ENCODE measurements around the gene SLC44A2. TPM values are rescaled to one million over a fixed set of nuclear protein-coding genes. Genes with fewer than 3 reads are reported as not detected.
A peak's percentile ranks its signal among the peaks of the same experiment; 100 is the strongest.

The SLC44A2 gene
- total and polyA plus RNA-seq, 2 of the 13 experiments (the other 11 are each of a cell fraction or from before 2014, with no cell fraction given), result 2.4 to 5.6 TPM

- BruUV-seq (replicated peaks), result no TSS peak
- Histone ChIP-seq H3K27me3 (ENCODE audit: control insufficient read depth in 1 of 2, insufficient read depth in 2 of 2, low read length in 2 of 2) (no peaks in the 10 kb centered on the region), H3K36me3 (replicated peaks in 1 of 2; ENCODE audit: control insufficient read depth in 1 of 2, insufficient read depth in 2 of 2, low read length in 2 of 2) (no peaks in the 10 kb centered on the region), H3K27ac (ENCODE audit: extremely low read length, insufficient read depth, low read length) (no peak overlapping the region), H3K79me2 (ENCODE audit: insufficient read depth, low read length) (no peaks in the 10 kb centered on the region), H4K20me1 (ENCODE audit: insufficient read depth, low read length) (no peaks in the 10 kb centered on the region), H3K4me3 (replicated peaks in 1 of 3; ENCODE audit: insufficient read depth in 1 of 3, low read depth in 2 of 3, low read length in 3 of 3) (no peak overlapping the region), H3K4me2 (ENCODE audit: low read depth, low read length) (peak overlapping the region; percentile 93; the same call in 1 of the 2 replicates), H3K9me3 (ENCODE audit: low read length) (no peaks in the 10 kb centered on the region), H3K4me1 (ENCODE audit: insufficient read depth, low read length) (peaks cover 91% of the 10 kb centered on the region), H3K9ac (ENCODE audit: insufficient read depth, low read depth, low read length) (no peak overlapping the region), H2AFZ (ENCODE audit: low read length) (no peak overlapping the region)
- in situ Hi-C loops (cut with HindIII; ENCODE audit: extremely low pct_ligation_motif_present, low pct_unique_long_range_greater_than_20kb), result loop anchor here (5.0 kb wide), 1 partner anchor 61 kb away; no protein-coding TSS in a partner anchor
- FAIRE-seq, result no peak
- TF ChIP-seq ZNF547 (CRISPR knock-in tag; IDR thresholded peaks at IDR 0.05), result no peak
- TF ChIP-seq JARID2 (CRISPR knock-in tag; IDR thresholded peaks at IDR 0.05; ENCODE audit: insufficient replicate concordance), result no peak
- TF ChIP-seq ZEB1 (IDR thresholded peaks at IDR 0.05; ENCODE audit: insufficient replicate concordance, low read depth), result no peak
- TF ChIP-seq, protein P1, sequence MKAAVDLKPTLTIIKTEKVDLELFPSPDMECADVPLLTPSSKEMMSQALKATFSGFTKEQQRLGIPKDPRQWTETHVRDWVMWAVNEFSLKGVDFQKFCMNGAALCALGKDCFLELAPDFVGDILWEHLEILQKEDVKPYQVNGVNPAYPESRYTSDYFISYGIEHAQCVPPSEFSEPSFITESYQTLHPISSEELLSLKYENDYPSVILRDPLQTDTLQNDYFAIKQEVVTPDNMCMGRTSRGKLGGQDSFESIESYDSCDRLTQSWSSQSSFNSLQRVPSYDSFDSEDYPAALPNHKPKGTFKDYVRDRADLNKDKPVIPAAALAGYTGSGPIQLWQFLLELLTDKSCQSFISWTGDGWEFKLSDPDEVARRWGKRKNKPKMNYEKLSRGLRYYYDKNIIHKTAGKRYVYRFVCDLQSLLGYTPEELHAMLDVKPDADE (CRISPR knock-in tag; IDR thresholded peaks at IDR 0.05), result no peak
- no peak for TF ChIP-seq ASH2L (IDR thresholded peaks at IDR 0.05; ENCODE audit: insufficient read length, low read depth, low read length)
- no peak for TF ChIP-seq DBP (CRISPR knock-in tag; IDR thresholded peaks at IDR 0.05; ENCODE audit: not compliant biosample characterization)
- TF ChIP-seq HNRNPUL1 (IDR thresholded peaks at IDR 0.05; ENCODE audit: low read depth, low read length), result no peak
- no peak for TF ChIP-seq RCOR2 (CRISPR knock-in tag; IDR thresholded peaks at IDR 0.05)
- TF ChIP-seq FOXO1 (CRISPR knock-in tag; IDR thresholded peaks at IDR 0.05), result no peak
- TF ChIP-seq HNRNPK (IDR thresholded peaks at IDR 0.05; ENCODE audit: low read depth, low read length, poor library complexity, severe bottlenecking), result no peak
- no peak for TF ChIP-seq POLR2A (IDR thresholded peaks at IDR 0.05; ENCODE audit: insufficient read depth in 1 of 2, low read depth in 2 of 2, low read length in 2 of 2)
- no peak for TF ChIP-seq MTA1 (CRISPR knock-in tag; IDR thresholded peaks at IDR 0.05; ENCODE audit: borderline replicate concordance)
- TF ChIP-seq BRF2 (CRISPR knock-in tag; IDR thresholded peaks at IDR 0.05), result no peak
- TF ChIP-seq ZNF264 (CRISPR knock-in tag; IDR thresholded peaks at IDR 0.05), result no peak
- TF ChIP-seq ZNF569 (CRISPR knock-in tag; IDR thresholded peaks at IDR 0.05; ENCODE audit: borderline replicate concordance), result no peak
- TF ChIP-seq ZNF616 (CRISPR knock-in tag; IDR thresholded peaks at IDR 0.05; ENCODE audit: low read depth), result no peak
- no peak for TF ChIP-seq ZFP36L2 (CRISPR knock-in tag; IDR thresholded peaks at IDR 0.05)
- intact Hi-C loops (cut with micrococcal nuclease; ENCODE audit: unreplicated experiment), result no loop called here
- no peak for ATAC-seq
- ChIA-PET CTCF (ENCODE audit: low intra/inter-chr PET ratio, low total read pairs) (interaction anchor here (0.7 to 3.8 kb wide), 2 partner anchors 8 to 63 kb away, joined by 3 to 69 read pairs; no protein-coding TSS in a partner anchor), POLR2A (interaction anchor here (1.2 to 2.8 kb wide), 3 partner anchors 10 to 74 kb away, joined by 4 to 20 read pairs (median 17); partner anchors contain the start of gene DNM2)
- 79% methylated on average over 20 of the region's 21 CpGs for WGBS (ENCODE audit: low lambda C conversion rate)
- no peak for DNase-seq (ENCODE audit: low spot score)
These were observed 18.0 kb downstream of the SLC44A2 start for GRCh38 chr19:10643172-10643967.

Measured in HepG2 (cell line).